GM18867 (cell line): ENCODE measurements around the gene CLDN24.

Source experiments
- ATAC-seq: cut with Tn5 transposase; IDR thresholded peaks from one replicate; pipeline ENCODE4 v1.9.1; 2021; ENCODE audit warnings: mild to moderate bottlenecking, moderate library complexity; ENCODE audit not compliant: unreplicated experiment

Gene CLDN24

GRCh38 chr4:183323295-183323694 lies 1.1 kb upstream of the CLDN24 start:
- ATAC-seq = no peak

- no peak for ATAC-seq
Measured at GRCh38 chr4:183321516-183321915, 710 bp downstream of the CLDN24 start.

GRCh38 chr4:183321079-183321478 lies 1.1 kb downstream of the CLDN24 start:
- ATAC-seq = peak; percentile 83

GRCh38 chr4:183320211-183321059 lies 1.8 kb downstream of the CLDN24 start, which contains the start of gene CLDN22:
TSS of gene CLDN22 (minus strand) at chr4:183320276. CDS start at chr4:183320218, 58 bp downstream.
- ATAC-seq = no peak

DNA sequence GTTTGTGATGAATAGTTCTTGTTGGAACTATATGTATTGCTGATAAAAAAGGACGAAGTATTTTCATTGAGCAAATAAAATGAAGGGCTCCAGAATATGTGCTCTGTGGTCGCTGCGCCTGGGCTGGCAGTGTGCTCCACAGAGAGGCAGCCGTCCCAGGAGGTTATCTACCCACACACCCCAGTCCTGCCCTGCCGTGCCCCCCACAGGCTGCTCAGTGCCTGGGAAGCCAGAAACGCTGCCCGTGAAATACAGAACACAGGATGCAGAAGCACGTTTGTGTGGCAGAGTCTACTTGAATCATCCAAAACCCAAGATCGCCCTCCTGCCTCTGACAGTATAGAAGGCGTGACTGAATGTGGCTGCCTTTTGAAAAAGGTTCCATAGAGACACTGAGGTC lies 3.6 kb downstream of the CLDN24 start:
- ATAC-seq = no peak

DNA sequence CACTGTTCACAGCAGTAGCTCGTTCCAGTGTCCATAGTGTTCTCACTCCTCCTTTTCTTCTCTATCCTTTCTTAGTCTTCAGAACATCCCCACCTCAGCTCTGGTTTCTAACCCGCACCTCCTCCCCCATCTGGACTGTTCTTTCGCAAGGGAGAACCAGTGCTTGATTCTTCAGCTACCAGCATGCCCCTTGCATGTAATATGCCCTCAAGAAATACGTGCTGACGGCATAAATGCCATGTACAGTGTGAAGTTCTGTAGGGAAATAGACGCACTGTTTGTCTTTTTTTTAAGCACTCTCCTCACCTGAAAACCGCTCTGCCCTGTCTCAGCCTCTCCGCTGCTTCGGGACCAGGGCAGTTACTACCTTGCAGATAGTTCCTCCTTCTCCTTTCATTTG lies 7.4 kb downstream of the CLDN24 start:
- ATAC-seq = no peak

DNA sequence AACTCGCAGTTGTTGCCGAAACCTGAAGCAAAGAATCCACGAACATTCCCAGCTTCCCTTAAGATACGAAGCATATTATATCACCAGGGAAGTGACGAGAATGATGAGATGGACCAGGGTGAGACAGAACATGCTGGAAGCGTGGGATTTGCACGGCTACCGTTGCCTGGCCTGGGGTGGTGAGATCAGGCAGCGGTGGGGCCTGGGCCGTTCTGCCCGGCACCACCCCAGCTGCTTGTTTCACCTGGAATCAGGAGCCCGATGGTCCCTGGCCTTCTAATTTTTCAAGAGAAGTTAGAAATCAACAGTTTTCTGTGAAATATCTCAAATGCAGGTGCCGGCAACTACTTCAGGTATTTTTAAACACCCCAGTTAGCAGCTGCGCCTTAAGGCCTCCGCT lies 7.9 kb downstream of the CLDN24 start:
- ATAC-seq = no peak

DNA sequence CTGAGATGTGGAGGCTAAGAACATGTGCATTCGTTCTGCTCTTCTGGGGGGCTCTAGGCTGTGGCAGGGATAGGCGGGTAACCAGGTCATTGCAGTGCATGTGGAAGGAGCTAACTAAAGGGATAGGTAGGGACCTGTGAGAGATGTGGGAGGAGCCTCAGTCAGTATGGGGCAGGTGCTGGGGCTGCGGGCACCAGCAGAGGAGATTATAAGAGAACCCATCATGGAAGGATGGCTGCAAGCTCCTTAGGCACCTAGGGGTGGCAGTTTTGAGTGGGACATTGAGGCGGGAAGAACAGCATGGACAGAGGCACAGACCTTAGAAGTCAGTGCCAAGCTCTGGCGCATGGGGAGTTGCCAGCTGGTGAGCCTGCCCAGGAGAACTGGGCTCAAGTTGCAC lies 9.4 kb downstream of the CLDN24 start:
- no peak for ATAC-seq

DNA sequence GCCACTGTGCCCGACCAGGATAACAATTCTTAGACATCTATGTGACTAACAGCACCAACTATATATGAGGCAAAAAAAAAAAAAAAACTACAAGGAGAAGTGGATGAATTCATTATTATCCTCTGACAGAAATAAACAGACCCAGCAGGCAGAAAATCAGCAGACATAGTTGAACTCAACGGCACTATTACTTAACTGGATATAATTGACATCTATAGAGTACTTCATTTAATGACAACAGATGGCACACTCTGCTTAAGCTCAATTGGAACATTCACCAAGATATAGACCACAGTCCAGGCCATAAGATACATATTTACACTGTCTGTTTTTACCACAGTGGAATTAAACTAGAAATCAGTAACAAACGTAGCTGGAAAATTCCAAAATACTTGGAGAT lies 15.4 kb downstream of the CLDN24 start:
- ATAC-seq = no peak

- ATAC-seq = no peak
Measured at GRCh38 chr4:183304538-183304937, 17.7 kb downstream of the CLDN24 start.

- peak; percentile 65 for ATAC-seq
Measured at GRCh38 chr4:183304067-183304466, 18.2 kb downstream of the CLDN24 start.

- ATAC-seq = no peak
Measured at GRCh38 chr4:183303301-183303700, 18.9 kb downstream of the CLDN24 start.

DNA sequence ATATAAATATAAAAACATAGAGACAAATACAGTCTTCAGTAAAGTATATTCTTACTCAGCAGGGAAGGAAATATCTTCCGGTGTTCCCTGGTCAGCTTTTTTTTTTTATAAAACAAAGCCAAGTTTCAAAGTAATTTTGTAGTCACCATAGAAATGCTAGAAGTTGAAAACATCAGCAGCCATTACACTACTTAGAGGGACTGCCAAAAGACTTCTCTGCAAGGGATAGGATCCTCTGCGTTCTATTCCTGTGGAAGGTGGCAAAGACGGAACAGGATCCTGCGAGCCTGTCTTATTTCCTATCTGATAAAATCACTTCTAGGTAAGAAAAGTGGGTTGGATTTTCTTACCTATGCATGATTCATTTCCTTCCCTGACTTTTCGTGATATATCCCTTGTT lies 21.6 kb downstream of the CLDN24 start:
- ATAC-seq = no peak

DNA sequence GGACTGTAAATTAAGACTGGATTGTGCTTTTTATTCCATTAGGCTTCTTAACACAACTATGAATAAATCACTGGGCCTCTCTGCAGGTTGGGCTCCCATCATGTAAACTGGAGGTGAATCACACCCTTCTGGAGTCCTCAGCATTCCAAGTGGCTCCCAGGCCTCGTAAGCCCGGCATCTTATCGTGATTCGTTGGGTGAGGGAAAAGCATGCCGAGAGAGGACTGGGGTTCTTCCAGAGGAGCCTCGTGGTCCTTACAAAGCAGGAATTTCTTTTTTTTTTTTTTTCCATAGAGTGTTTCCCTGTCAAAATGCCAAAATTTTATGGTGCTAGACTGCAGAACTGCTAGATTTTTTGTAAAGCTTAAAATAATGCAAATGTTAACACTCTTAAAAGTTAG lies 22.2 kb downstream of the CLDN24 start:
- ATAC-seq = no peak

DNA sequence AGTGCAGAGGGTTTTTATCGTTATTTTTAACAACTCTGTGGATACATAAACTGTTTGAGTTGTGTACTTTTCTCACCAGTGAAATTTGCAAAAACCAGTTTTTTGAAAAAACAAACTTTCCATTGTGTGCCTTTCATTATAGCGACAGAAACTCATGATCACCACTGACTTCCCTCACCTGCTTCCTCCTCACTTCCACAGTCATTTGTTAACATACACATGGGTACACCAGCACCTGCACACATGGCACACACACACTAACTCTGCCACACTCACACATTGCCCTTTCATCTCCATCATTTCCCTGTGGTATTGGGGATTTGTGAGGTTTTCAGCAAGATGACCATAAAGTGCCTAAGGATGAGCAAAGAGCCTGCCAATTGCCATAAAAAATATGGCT lies 22.8 kb downstream of the CLDN24 start:
- no peak for ATAC-seq

DNA sequence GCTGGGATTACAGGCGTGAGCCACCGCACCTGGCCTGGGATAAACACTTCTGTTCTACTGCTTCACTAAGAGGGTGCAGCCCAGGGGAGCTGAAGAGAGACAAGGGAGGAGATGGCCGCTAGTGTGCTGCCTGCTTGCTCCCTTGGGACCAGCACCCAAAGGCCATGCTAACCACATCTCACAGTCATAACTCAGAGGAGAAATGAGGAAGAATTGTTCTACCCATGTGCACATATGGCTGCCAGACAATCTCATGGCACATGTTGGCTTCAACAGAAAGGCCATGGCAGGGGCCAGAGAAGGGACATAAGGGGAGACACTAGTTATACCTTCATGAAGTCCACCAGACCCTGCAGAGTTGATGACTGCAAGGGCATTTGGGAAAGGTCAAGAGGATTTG lies 24.6 kb downstream of the CLDN24 start:
- peak; percentile 79 for ATAC-seq

DNA sequence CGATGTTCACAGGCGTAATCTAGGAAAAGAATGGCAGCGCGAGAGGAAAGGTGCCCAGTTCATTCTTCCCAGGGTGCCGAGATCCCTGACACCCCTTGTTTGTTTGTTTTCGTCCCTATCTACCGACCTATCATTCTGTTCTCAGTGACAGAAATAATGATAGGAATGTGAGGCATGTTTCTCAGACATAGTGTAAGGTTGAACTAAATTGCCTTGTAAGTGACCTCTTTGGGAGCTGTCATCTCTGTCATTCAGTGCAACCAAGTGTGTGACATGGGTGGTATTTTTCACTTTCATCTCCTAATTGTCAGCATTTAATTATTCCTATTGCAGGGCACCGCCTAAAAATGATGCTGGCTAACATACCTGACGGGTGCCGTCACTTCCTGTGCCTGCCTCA lies 26.5 kb downstream of the CLDN24 start:
- no peak for ATAC-seq

DNA sequence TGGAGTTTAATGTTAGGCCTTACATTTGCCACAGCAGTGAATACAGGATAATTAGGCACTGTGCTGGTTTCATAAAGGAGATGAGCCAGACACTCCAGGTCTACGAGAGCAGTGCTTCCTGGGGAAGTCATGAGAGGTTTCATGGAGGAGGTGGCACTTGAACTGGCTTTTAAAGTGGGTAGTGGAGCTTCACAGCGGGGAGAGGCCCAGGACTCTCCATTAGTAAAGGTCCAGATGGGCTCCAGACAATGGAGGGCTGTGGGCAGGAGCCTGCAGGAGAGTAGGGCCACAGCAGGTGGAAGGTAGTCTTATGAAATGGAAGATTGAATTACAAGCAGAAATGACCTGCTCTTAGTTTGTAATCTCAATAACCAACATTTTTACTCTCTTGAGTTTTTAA lies 31.2 kb downstream of the CLDN24 start:
- ATAC-seq = no peak

- no peak for ATAC-seq
Measured at GRCh38 chr4:183289688-183290087, 32.5 kb downstream of the CLDN24 start.

GRCh38 chr4:183288955-183289354 lies 33.3 kb downstream of the CLDN24 start:
- no peak for ATAC-seq

DNA sequence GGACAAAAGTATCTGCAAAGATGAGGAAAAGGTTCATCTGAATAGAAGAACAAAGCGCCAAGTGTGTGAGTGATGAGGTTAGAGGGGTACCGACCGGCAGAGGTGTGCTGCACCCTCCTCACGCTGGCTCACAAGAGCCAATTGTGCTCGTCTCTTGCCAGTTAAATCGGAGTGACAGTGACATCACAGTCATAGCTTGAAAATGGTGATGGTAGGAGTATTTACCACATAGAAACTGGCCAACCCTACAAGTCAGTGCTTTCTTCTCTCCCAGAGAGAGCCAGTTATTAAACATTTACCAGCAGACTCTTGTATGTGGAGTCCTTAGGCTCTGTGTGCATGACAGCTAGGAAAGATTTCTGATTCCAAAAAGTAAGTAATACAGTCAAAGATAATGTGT lies 34.5 kb downstream of the CLDN24 start:
- ATAC-seq = peak; percentile 72

DNA sequence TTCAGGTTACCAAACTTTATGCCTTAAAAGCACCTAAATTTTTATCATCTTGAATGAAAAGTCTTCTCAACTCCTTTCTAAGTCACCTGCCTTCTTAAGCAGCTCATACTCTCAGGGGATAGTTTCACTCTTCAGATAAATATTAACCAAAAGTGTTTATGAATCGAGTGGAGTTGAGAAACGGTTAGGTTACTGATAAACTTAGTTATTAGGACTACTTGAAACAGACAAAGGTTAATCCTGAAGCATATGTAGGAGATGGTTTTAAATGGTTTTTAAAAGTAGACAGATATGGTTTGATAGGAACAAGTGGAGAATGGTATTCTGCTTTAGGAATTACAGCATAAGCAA lies 34.9 kb downstream of the CLDN24 start:
- ATAC-seq = peak; percentile 71
